Measurements from ENCODE around the gene TNRC6B. TPM values are rescaled to one million over a fixed set of nuclear protein-coding genes. Genes with fewer than 3 reads are reported as not detected.

Gene TNRC6B
- total RNA-seq, 1 experiment from 2014 or later: 52.2 TPM

- no peaks in the 10 kb centered on the region for H3K27me3 ChIP-seq (replicated peaks; ENCODE audit: insufficient read depth, low read depth, low read length, poor library complexity)
- no peak overlapping the region for H3K27ac ChIP-seq (ENCODE audit: low read depth, low read length, poor library complexity, severe bottlenecking)
- ChIA-PET CTCF (no interaction called here), POLR2A (ENCODE audit: low non-redundant PET) (no interaction called here)
- BruUV-seq (replicated peaks): no TSS peak
- no peaks in the 10 kb centered on the region for H3K9me3 ChIP-seq (ENCODE audit: low read depth, low read length, poor library complexity, severe bottlenecking)
- DNase-seq (ENCODE audit: low spot score): no peak
- no peaks in the 10 kb centered on the region for H3K36me3 ChIP-seq (ENCODE audit: insufficient read depth, low read length, poor library complexity, severe bottlenecking)
- intact Hi-C loops (cut with micrococcal nuclease; ENCODE audit: unreplicated experiment): no loop called here
- no peaks in the 10 kb centered on the region for H3K4me1 ChIP-seq (ENCODE audit: insufficient read depth, low read length, poor library complexity, severe bottlenecking)
- H3K4me3 ChIP-seq (ENCODE audit: low read depth, low read length, poor library complexity, severe bottlenecking): no peak overlapping the region
- TF ChIP-seq, protein P1, sequence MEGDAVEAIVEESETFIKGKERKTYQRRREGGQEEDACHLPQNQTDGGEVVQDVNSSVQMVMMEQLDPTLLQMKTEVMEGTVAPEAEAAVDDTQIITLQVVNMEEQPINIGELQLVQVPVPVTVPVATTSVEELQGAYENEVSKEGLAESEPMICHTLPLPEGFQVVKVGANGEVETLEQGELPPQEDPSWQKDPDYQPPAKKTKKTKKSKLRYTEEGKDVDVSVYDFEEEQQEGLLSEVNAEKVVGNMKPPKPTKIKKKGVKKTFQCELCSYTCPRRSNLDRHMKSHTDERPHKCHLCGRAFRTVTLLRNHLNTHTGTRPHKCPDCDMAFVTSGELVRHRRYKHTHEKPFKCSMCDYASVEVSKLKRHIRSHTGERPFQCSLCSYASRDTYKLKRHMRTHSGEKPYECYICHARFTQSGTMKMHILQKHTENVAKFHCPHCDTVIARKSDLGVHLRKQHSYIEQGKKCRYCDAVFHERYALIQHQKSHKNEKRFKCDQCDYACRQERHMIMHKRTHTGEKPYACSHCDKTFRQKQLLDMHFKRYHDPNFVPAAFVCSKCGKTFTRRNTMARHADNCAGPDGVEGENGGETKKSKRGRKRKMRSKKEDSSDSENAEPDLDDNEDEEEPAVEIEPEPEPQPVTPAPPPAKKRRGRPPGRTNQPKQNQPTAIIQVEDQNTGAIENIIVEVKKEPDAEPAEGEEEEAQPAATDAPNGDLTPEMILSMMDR (conservative IDR thresholded peaks at IDR 0.05; ENCODE audit: low read depth, low read length): no peak
- TF ChIP-seq EZH2 (IDR thresholded peaks at IDR 0.05; ENCODE audit: borderline replicate concordance, low read depth, low read length, poor library complexity, severe bottlenecking): no peak
Measured at GRCh38 chr22:40137132-40137531, 40.6 kb upstream of the TNRC6B start.

- DNase-seq (ENCODE audit: low spot score): no peak
- Histone ChIP-seq H3K27ac (ENCODE audit: low read depth, low read length, poor library complexity, severe bottlenecking) (no peak overlapping the region), H3K4me1 (ENCODE audit: insufficient read depth, low read length, poor library complexity, severe bottlenecking) (no peaks in the 10 kb centered on the region), H3K4me3 (ENCODE audit: low read depth, low read length, poor library complexity, severe bottlenecking) (no peak overlapping the region), H3K27me3 (replicated peaks; ENCODE audit: insufficient read depth, low read depth, low read length, poor library complexity) (no peaks in the 10 kb centered on the region), H3K36me3 (ENCODE audit: insufficient read depth, low read length, poor library complexity, severe bottlenecking) (no peaks in the 10 kb centered on the region), H3K9me3 (ENCODE audit: low read depth, low read length, poor library complexity, severe bottlenecking) (no peaks in the 10 kb centered on the region)
- POLR2A ChIA-PET (ENCODE audit: low non-redundant PET): no interaction called here
- intact Hi-C loops (cut with micrococcal nuclease; ENCODE audit: unreplicated experiment): no loop called here
- no peak for TF ChIP-seq EZH2 (IDR thresholded peaks at IDR 0.05; ENCODE audit: borderline replicate concordance, low read depth, low read length, poor library complexity, severe bottlenecking)
- TF ChIP-seq, protein P1 (conservative IDR thresholded peaks at IDR 0.05; ENCODE audit: low read depth, low read length): no peak
- no TSS peak for BruUV-seq (replicated peaks)
- CTCF ChIA-PET: no interaction called here
Measured at GRCh38 chr22:40138866-40139265, 38.9 kb upstream of the TNRC6B start.

GRCh38 chr22:40147388-40148176 is 30.1 kb upstream of the TNRC6B start:
- no peak overlapping the region for H3K27ac ChIP-seq (ENCODE audit: low read depth, low read length, poor library complexity, severe bottlenecking)
- H3K27me3 ChIP-seq (replicated peaks; ENCODE audit: insufficient read depth, low read depth, low read length, poor library complexity): no peaks in the 10 kb centered on the region
- no peaks in the 10 kb centered on the region for H3K9me3 ChIP-seq (ENCODE audit: low read depth, low read length, poor library complexity, severe bottlenecking)
- CTCF ChIA-PET: no interaction called here
- H3K4me1 ChIP-seq (ENCODE audit: insufficient read depth, low read length, poor library complexity, severe bottlenecking): no peaks in the 10 kb centered on the region
- TF ChIP-seq, protein P1 (conservative IDR thresholded peaks at IDR 0.05; ENCODE audit: low read depth, low read length): no peak
- no peak for TF ChIP-seq EZH2 (IDR thresholded peaks at IDR 0.05; ENCODE audit: borderline replicate concordance, low read depth, low read length, poor library complexity, severe bottlenecking)
- intact Hi-C loops (cut with micrococcal nuclease; ENCODE audit: unreplicated experiment): no loop called here
- H3K4me3 ChIP-seq (ENCODE audit: low read depth, low read length, poor library complexity, severe bottlenecking): no peak overlapping the region
- DNase-seq (ENCODE audit: low spot score): no peak
- POLR2A ChIA-PET (ENCODE audit: low non-redundant PET): no interaction called here
- H3K36me3 ChIP-seq (ENCODE audit: insufficient read depth, low read length, poor library complexity, severe bottlenecking): no peaks in the 10 kb centered on the region
- BruUV-seq (replicated peaks): no TSS peak
